D721Med (cell line): ENCODE data around the gene TTC39A.

Experiments used
- DNase-seq: peaks from one replicate; pipeline ENCODE4 v3.0.0; 2011; ENCODE audit warnings: low spot score; ENCODE audit not compliant: insufficient read length
- FAIRE-seq: peaks from 2 replicates; lab custom pipeline; 2011; peaks lifted over from hg19 to GRCh38; lab: Jason Lieb, UNC
- TF ChIP-seq, protein P1 (sequence below): IDR thresholded peaks from 2 replicates; pipeline ENCODE4 v1.5.1; 2012; ENCODE audit warnings: mild to moderate bottlenecking, control low read depth; ENCODE audit not compliant: insufficient read depth; ENCODE audit errors: missing control alignments

TTC39A gene

DNA sequence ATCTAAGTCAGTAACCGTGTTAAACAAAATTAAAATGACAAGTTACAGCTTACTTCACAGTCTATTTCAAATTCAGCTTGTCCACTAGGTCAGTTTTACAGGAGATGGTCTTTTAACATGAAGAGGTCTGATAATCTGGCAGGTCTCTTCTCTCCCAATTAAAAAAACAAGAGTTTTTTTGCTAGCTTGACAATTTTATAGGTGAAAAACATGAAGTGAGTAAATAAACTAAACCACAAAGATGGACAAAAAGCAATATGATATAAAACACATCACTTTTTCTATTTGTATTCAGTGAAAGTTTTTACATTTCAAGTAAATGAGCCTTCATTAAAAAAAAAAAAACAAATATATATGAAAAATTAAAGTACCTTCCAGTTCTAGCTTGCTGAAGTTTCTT, 25.0 kb upstream of the TTC39A start:
- no peak for DNase-seq
- TF ChIP-seq, protein P1, sequence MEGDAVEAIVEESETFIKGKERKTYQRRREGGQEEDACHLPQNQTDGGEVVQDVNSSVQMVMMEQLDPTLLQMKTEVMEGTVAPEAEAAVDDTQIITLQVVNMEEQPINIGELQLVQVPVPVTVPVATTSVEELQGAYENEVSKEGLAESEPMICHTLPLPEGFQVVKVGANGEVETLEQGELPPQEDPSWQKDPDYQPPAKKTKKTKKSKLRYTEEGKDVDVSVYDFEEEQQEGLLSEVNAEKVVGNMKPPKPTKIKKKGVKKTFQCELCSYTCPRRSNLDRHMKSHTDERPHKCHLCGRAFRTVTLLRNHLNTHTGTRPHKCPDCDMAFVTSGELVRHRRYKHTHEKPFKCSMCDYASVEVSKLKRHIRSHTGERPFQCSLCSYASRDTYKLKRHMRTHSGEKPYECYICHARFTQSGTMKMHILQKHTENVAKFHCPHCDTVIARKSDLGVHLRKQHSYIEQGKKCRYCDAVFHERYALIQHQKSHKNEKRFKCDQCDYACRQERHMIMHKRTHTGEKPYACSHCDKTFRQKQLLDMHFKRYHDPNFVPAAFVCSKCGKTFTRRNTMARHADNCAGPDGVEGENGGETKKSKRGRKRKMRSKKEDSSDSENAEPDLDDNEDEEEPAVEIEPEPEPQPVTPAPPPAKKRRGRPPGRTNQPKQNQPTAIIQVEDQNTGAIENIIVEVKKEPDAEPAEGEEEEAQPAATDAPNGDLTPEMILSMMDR, result no peak
- no peak for FAIRE-seq

DNA sequence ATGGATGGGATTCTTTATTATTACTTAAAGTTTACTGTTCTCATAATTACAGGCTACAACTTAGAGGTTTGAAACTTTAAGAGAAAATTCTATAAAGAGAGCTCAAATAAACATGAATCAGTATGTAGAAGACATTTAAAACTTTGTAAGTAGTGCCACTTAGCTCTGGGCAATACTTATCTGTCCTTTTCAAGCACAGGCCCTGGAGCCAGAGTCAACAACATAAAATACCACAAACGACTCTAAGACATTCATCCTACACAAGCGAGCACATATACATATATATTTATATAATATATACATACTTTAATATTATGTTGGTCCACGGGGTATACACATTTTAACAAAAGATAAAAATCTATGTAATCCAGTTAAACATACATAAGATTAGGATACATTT, 24.1 kb upstream of the TTC39A start:
- TF ChIP-seq, protein P1, result no peak
- FAIRE-seq, result no peak
- no peak for DNase-seq

DNA sequence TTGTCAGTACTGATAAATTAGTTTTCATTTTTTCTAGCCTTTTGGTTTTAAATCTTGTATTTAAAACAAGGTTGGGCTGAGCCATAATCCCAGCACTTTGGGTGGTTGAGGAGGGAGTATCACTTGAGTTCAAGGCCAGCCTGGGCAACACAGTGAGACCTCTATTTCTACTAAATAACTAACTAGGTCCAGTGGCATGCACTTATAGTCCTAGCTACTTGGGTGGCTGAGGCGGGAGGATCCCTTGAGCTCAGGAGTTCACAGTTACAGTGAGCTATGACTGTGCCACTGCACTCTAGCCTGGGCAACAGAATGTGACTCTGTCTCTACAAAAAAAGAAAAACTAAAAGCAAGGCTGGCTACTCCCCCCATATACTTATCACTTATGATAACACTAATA, 21.5 kb upstream of the TTC39A start:
- TF ChIP-seq, protein P1, result no peak

DNA sequence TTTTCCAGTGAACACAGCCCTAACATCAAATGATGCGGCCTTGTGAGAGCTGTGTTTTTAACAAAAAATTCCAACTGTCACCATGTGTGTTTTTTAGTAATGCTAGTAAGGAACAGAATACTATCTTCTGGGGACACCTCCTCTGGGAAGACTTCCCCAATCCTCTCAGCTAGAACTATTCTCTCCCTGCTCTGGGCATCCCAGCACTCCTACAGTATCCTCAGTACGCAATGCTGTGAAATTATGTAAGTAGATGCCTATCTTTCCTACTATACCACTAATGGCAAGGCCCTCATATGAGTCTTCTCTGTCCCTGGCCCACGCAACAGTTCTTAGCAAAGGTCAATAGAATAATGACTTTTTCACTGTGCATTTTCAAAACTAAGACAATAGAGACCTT, 19.5 kb upstream of the TTC39A start:
- FAIRE-seq, result no peak
- TF ChIP-seq, protein P1, result no peak
- DNase-seq, result no peak

More for the DNA sequence above, 21.5 kb upstream of the TTC39A start:
- FAIRE-seq, result no peak
- no peak for DNase-seq

DNA sequence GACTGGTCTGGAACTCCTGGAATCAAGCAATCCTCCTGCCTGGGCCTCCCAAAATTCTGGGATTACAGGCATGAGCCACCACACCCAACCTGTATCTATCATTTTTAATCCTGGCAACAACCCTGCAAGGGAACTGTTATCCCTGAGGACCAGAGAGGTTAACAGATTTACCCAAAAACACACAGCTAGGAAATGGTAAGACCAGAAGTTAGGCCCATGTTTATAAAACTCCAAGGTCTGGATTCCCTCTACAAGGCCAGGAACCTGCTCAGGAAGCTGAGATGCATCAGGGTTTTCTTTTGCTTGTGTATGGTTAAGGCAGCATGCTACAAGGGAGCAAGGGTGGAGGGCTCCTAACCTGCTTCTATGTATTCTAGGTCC, 17.8 kb upstream of the TTC39A start:
- DNase-seq (no peak), FAIRE-seq (no peak)
- TF ChIP-seq, protein P1, result no peak

DNA sequence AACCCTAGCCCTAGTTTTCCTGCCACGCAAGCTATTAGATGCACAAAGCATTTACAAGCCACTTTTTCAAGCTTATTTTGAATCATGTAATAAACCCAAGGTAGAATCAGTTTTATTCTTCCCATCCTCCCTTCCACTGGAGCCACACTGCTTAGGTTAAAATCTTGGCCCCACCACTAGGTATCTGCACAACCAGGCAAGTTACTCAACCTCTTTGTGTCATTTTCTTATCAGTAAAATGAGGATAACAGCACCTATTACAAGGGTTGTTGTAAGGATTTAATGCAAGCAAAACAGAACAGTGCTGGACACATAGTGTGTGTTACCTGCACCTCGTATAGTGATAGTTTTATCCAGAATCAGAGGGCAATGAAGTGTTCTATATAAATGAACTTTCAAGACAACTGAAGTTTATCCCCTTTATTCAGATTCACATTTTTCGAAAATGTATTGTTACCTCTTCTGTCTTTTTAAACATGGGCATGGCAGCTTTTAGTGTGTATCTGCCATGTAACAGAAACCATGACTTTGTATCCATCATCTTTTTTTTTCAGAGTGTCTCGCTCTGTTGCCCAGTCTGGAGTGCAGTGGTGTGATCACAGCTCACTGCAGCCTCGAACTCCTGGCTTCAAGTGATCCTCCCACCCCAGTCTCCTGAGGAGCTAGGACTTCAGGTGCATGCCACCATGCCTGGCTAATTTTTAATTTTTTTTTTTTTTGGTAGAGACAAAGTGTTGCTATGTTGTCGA, 17.2 kb upstream of the TTC39A start:
- FAIRE-seq (no peak), DNase-seq (no peak)
- TF ChIP-seq, protein P1, result no peak
